ENCODE measurements around the gene PTPN22. TPM values are rescaled to one million over a fixed set of nuclear protein-coding genes. Genes with fewer than 3 reads are reported as not detected.

PTPN22 gene
- total RNA-seq, 1 experiment from 2014 or later = not detected

GRCh38 chr1:113868387-113869083 is 3.0 kb downstream of the PTPN22 start:
- 0 out of 2 replicates have a peak, but pooled peaks cover 2% of the 10 kb centered on the region for H3K4me1 Mint-ChIP-seq
- H3K27me3 Mint-ChIP-seq (ENCODE audit: low read depth) = no peaks in the 10 kb centered on the region
- DNase-seq (ENCODE audit: low spot score) (no peak), ATAC-seq (no peak)
- no peak overlapping the region for H3K4me3 Mint-ChIP-seq
- TF ChIP-seq IRF2 (CRISPR knock-in tag; IDR thresholded peaks at IDR 0.05; ENCODE audit: borderline replicate concordance, low read depth) = no peak
- no peak for TF ChIP-seq SMAD4 (CRISPR knock-in tag; IDR thresholded peaks at IDR 0.05)
- no peak for TF ChIP-seq AFF4 (CRISPR knock-in tag; IDR thresholded peaks at IDR 0.05; ENCODE audit: borderline replicate concordance)
- no peak for TF ChIP-seq JUN (CRISPR knock-in tag; IDR thresholded peaks at IDR 0.05)
- TF ChIP-seq GTF2I (CRISPR knock-in tag; conservative IDR thresholded peaks at IDR 0.05) = no peak
- TF ChIP-seq PREB (CRISPR knock-in tag; IDR thresholded peaks at IDR 0.05; ENCODE audit: borderline replicate concordance) = no peak
- TF ChIP-seq E2F4 (CRISPR knock-in tag; IDR thresholded peaks at IDR 0.05; ENCODE audit: borderline replicate concordance, low read depth) = no peak
- no peak for TF ChIP-seq ZNF138 (CRISPR knock-in tag; conservative IDR thresholded peaks at IDR 0.05)
- no peak for TF ChIP-seq GRHL2 (CRISPR knock-in tag; IDR thresholded peaks at IDR 0.05; ENCODE audit: insufficient replicate concordance, severe bottlenecking)
- TF ChIP-seq E2F1 (CRISPR knock-in tag; IDR thresholded peaks at IDR 0.05) = no peak
- TF ChIP-seq FOXP4 (CRISPR knock-in tag; IDR thresholded peaks at IDR 0.05) = no peak
- no peak for TF ChIP-seq CDX4 (CRISPR knock-in tag; IDR thresholded peaks at IDR 0.05; ENCODE audit: borderline replicate concordance)
- TF ChIP-seq SP1 (CRISPR knock-in tag; conservative IDR thresholded peaks at IDR 0.05) = no peak
- no peak for TF ChIP-seq JAZF1 (CRISPR knock-in tag; IDR thresholded peaks at IDR 0.05)
- no peaks in the 10 kb centered on the region for H3K9me3 Mint-ChIP-seq
- CTCF ChIA-PET = interaction anchor here (1.0 kb wide), 1 partner anchor 33 kb away, joined by 4 read pairs; no protein-coding TSS in a partner anchor
- POLR2A ChIA-PET = no interaction called here
- no peak overlapping the region for H3K27ac Mint-ChIP-seq
- H3K36me3 Mint-ChIP-seq = no peaks in the 10 kb centered on the region

Data from WTC11 (cell line).